GM21447 (cell line): ENCODE measurements around the gene PFKFB2.
A peak's percentile ranks its signal among the peaks of the same experiment; 100 is the strongest.

ENCODE experiments used
- ATAC-seq: cut with Tn5 transposase; IDR thresholded peaks from one replicate; pipeline ENCODE4 v1.9.1; 2021; ENCODE audit not compliant: unreplicated experiment

Gene PFKFB2

GRCh38 chr1:207088161-207088560, 35.1 kb downstream of the PFKFB2 start:
- no peak for ATAC-seq

- ATAC-seq = no peak
These were observed 35.9 kb downstream of the PFKFB2 start, which contains the start of gene C4BPB for GRCh38 chr1:207088701-207089626. TSS of gene C4BPB (plus strand) at chr1:207088860. CDS start at chr1:207089532, 672 bp downstream.

- ATAC-seq = no peak
These were observed 36.7 kb downstream of the PFKFB2 start for GRCh38 chr1:207089627-207090355.

GRCh38 chr1:207091200-207091908, 38.3 kb downstream of the PFKFB2 start:
- no peak for ATAC-seq

GRCh38 chr1:207093944-207094343, 40.9 kb downstream of the PFKFB2 start:
- ATAC-seq = no peak

GRCh38 chr1:207097871-207098324, 44.8 kb downstream of the PFKFB2 start:
- peak; percentile 90 for ATAC-seq

- ATAC-seq = no peak
These were observed 48.6 kb downstream of the PFKFB2 start for GRCh38 chr1:207101720-207102119.

- no peak for ATAC-seq
These were observed 49.1 kb downstream of the PFKFB2 start for GRCh38 chr1:207102146-207102545.

GRCh38 chr1:207102659-207103058, 49.6 kb downstream of the PFKFB2 start:
- ATAC-seq = no peak

GRCh38 chr1:207103892-207104373, 50.9 kb downstream of the PFKFB2 start, which contains the start of gene C4BPA:
TSS of gene C4BPA (plus strand) at chr1:207104233. CDS start at chr1:207113026, 8,793 bp downstream.
- ATAC-seq = no peak

- no peak for ATAC-seq
These were observed 55.9 kb downstream of the PFKFB2 start for GRCh38 chr1:207109004-207109403.

- ATAC-seq = no peak
These were observed 59.7 kb downstream of the PFKFB2 start for GRCh38 chr1:207112616-207113296.

GRCh38 chr1:207115269-207115668, 62.2 kb downstream of the PFKFB2 start:
- no peak for ATAC-seq

- no peak for ATAC-seq
These were observed 71.3 kb downstream of the PFKFB2 start for GRCh38 chr1:207124389-207124788.

GRCh38 chr1:207128336-207128921, 75.4 kb downstream of the PFKFB2 start:
- no peak for ATAC-seq

GRCh38 chr1:207129053-207129452, 76.0 kb downstream of the PFKFB2 start:
- no peak for ATAC-seq
